CD4-positive, alpha-beta memory T cell (primary cell): ENCODE results near the gene DUSP21. TPM values are rescaled to one million over a fixed set of nuclear protein-coding genes. Genes with fewer than 3 reads are reported as not detected.

Experiments
- CTCF ChIA-PET: fragments of 350-600 bp; sonication (Branson Sonifier 250); formaldehyde crosslinking; loops from one replicate; lab custom pipeline; 2021; ENCODE audit warnings: inconsistent platforms; ENCODE audit not compliant: partially characterized antibody; lab: Charles Lee
- POLR2A ChIA-PET: fragments of 350-600 bp; sonication (Branson Sonifier 250); formaldehyde crosslinking; loops from one replicate; lab custom pipeline; 2021; ENCODE audit not compliant: partially characterized antibody; lab: Charles Lee
- DNase-seq, 5 donors: peaks; one replicate each; pipeline versions ENCODE4 v3.0.0 to v3.0.0-alpha.2; 2020 to 2022; ENCODE audit warnings: mixed read lengths in 1 of 5
- H3K27ac ChIP-seq: one replicate; pipeline ENCODE4 v1.7.0; 2013; ENCODE audit warnings: low read depth, low read length
- H3K27me3 ChIP-seq: 2 replicates; pipeline ENCODE4 v1.7.0; 2013; ENCODE audit warnings: mild to moderate bottlenecking, low read length, moderate library complexity; ENCODE audit not compliant: insufficient read depth
- H3K36me3 ChIP-seq: 2 replicates; pipeline ENCODE4 v1.7.0; 2013; ENCODE audit warnings: mild to moderate bottlenecking, low read length, moderate library complexity; ENCODE audit not compliant: insufficient read depth
- H3K4me1 ChIP-seq: 2 replicates; pipeline ENCODE4 v1.7.0; 2013; ENCODE audit warnings: mild to moderate bottlenecking, low read length, moderate library complexity; ENCODE audit not compliant: insufficient read depth
- H3K4me3 ChIP-seq, 2 donors: one replicate each; pipeline ENCODE4 v1.7.0; 2013; ENCODE audit warnings: low read length in 2 of 2, mild to moderate bottlenecking in 1 of 2
- H3K9me3 ChIP-seq, 2 donors: one replicate each; pipeline ENCODE4 v1.7.0; 2013; ENCODE audit warnings: low read length in 2 of 2, control low read depth in 1 of 2; ENCODE audit not compliant: control insufficient read depth in 1 of 2
- H3K27ac Mint-ChIP-seq, 7 donors: one replicate each; pipeline ENCODE4 v1.8.0; 2020 to 2021; ENCODE audit warnings: mixed read lengths in 7 of 7, mild to moderate bottlenecking in 6 of 7, inconsistent platforms in 3 of 7, moderate library complexity in 3 of 7
- H3K27me3 Mint-ChIP-seq, 2 donors: one replicate each; pipeline ENCODE4 v1.8.0; 2020 to 2021; ENCODE audit warnings: mixed read lengths in 2 of 2
- H3K36me3 Mint-ChIP-seq, 2 donors: one replicate each; pipeline ENCODE4 v1.8.0; 2020 to 2021; ENCODE audit warnings: mixed read lengths in 2 of 2, inconsistent platforms in 1 of 2, mild to moderate bottlenecking in 1 of 2
- H3K4me1 Mint-ChIP-seq, 4 donors: one replicate each; pipeline ENCODE4 v1.8.0; 2020 to 2021; ENCODE audit warnings: mixed read lengths in 4 of 4, mild to moderate bottlenecking in 1 of 4
- H3K4me3 Mint-ChIP-seq, 8 donors: one replicate each; pipeline ENCODE4 v1.8.0; 2020 to 2021; ENCODE audit warnings: mixed read lengths in 8 of 8, mild to moderate bottlenecking in 7 of 8, moderate library complexity in 6 of 8, inconsistent platforms in 3 of 8
- H3K9me3 Mint-ChIP-seq, 8 donors: one replicate each; pipeline ENCODE4 v1.8.0; 2020 to 2021; ENCODE audit warnings: mixed read lengths in 8 of 8, mild to moderate bottlenecking in 5 of 8, inconsistent platforms in 3 of 8, moderate library complexity in 1 of 8
- intact Hi-C: fragments of 100-400 bp; cut with micrococcal nuclease; formaldehyde crosslinking; loops from one replicate; pipeline ENCODE4 v1.15.1; 2023
- polyA plus RNA-seq, 2 donors: library from polyadenylated mRNA; unstranded; fragments of 300-500 nt; fragmentation: Illumina TruSeq; gene quantifications; one replicate each; pipeline ENCODE4 v1.2.3, GENCODE V29; 2021
- total RNA-seq, 2 experiments: library from RNA; stranded (reverse); gene quantifications; one replicate each; pipeline ENCODE4 v1.2.3, GENCODE V29; 2021

The DUSP21 gene
- not detected for total RNA-seq
- polyA plus RNA-seq = not detected

DNA sequence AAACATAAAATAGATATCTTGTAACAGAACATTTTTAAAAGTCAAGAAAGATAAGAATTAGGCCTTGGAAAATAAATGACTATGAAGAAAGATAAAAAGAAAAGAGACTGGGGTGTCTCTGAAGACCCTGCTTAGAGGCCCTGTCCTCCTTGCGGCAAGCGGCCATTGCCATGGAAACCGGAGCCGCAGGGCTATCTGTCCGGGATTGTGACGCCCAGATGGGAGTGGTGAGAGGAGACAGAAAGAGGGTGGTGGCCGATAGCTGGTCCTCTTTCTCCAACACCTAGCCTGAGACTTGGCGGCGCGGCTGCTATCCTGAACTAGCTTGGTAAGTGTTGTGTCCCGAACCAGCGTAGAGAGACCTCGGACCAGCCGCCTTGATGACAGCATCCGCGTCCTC is at the start of gene DUSP21:
Gene DUSP21, plus strand, starts transcription at position 269 of the 400 bp plus-strand sequence. Its CDS starts 112 bp downstream, at position 381.
- H3K9me3 Mint-ChIP-seq = peaks cover 0 to 5% (median 0%) of the 10 kb centered on the region in 8 donors
- ChIA-PET CTCF (no interaction called here), POLR2A (no interaction called here)
- H3K4me1 Mint-ChIP-seq = no peaks in the 10 kb centered on the region
- Histone ChIP-seq H3K27me3 (no peaks in the 10 kb centered on the region), H3K9me3 (no peaks in the 10 kb centered on the region), H3K27ac (no peak within 1 kb of the TSS), H3K4me3 (no peak within 1 kb of the TSS), H3K36me3 (no peaks in the 10 kb centered on the region), H3K4me1 (no peaks in the 10 kb centered on the region)
- no peak within 1 kb of the TSS for H3K27ac Mint-ChIP-seq
- no peaks in the 10 kb centered on the region for H3K27me3 Mint-ChIP-seq
- intact Hi-C loops = no loop called here
- DNase-seq = no peak
- H3K4me3 Mint-ChIP-seq = no peak within 1 kb of the TSS
- H3K36me3 Mint-ChIP-seq = no peaks in the 10 kb centered on the region

DNA sequence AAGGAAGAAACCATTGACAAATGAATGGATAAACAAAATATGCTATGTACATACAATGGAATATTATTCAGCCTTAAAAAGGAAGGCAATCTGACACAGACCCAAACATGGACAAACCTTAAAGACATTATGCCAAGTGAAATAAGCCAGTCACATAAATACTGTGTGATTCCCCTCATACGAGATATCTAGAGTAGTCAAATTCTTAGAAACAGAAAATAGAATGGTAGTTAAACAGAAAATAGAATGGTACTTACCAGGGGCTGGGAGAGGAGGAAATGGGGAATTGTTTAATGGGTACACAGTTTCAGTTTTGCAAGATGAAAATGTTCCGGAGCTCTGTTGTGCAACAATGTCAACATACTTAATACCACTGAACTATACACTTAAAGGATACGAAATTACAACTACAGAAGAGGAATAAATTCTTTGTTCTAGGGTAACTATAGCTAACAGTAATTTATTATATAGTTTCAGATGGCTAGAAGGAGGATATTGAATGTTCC is 47.8 kb upstream of the DUSP21 start:
- Histone ChIP-seq H3K27me3 (no peaks in the 10 kb centered on the region), H3K4me3 (no peak overlapping the region), H3K4me1 (no peaks in the 10 kb centered on the region), H3K27ac (no peak overlapping the region), H3K9me3 (no peaks in the 10 kb centered on the region), H3K36me3 (no peaks in the 10 kb centered on the region)
- H3K36me3 Mint-ChIP-seq = no peaks in the 10 kb centered on the region
- H3K27me3 Mint-ChIP-seq = no peaks in the 10 kb centered on the region
- no peak for DNase-seq
- intact Hi-C loops = no loop called here
- H3K9me3 Mint-ChIP-seq = peaks cover 0 to 2% (median 0%) of the 10 kb centered on the region in 8 donors
- CTCF ChIA-PET = no interaction called here
- H3K27ac Mint-ChIP-seq = no peak overlapping the region
- POLR2A ChIA-PET = no interaction called here
- H3K4me1 Mint-ChIP-seq = no peaks in the 10 kb centered on the region
- no peak overlapping the region for H3K4me3 Mint-ChIP-seq

DNA sequence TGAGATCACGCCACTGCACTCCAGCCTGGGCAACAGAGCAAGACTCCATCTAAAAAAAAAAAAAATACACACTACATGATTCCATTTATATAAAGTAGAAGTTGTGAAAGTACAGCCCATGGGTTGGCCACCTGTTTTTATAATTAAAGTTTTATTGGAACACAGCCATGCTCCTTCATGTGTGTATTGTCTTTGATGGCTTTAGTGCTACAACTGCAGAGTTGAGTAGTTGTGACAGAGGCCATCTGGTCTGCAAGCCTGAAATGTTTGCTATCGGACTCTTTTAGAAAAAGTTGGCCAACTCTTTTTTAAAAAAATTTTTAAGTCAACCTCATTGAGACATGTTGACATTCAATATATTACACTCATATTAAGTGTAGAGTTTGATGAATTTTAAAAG is 41.2 kb upstream of the DUSP21 start:
- ChIA-PET POLR2A (no interaction called here), CTCF (no interaction called here)
- Histone ChIP-seq H3K4me1 (no peaks in the 10 kb centered on the region), H3K9me3 (no peaks in the 10 kb centered on the region), H3K27ac (no peak overlapping the region), H3K4me3 (no peak overlapping the region), H3K27me3 (no peaks in the 10 kb centered on the region), H3K36me3 (no peaks in the 10 kb centered on the region)
- DNase-seq = no peak
- Mint-ChIP-seq H3K9me3 (peaks cover 0 to 2% (median 0%) of the 10 kb centered on the region in 8 donors), H3K27me3 (no peaks in the 10 kb centered on the region), H3K27ac (no peak overlapping the region), H3K4me1 (no peaks in the 10 kb centered on the region), H3K36me3 (no peaks in the 10 kb centered on the region), H3K4me3 (no peak overlapping the region)
- intact Hi-C loops = no loop called here

DNA sequence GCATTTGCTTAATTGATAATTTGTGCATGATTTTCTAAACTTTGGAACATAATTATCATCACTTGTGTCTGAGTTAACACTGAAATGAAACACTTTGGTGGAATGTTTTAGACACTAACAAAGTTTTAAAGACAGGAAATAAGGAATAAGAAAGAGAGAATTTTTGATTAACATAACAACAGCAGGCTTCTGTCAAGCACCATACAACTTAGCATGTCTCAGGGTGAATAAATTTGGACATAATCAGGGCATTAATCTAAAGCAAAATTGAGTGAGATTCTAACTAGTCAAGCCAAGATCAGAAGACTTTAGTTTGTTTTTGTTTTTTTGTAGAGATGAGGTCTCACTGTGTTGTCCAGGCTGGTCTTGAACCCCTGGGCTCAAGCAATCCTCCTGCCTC is 28.1 kb upstream of the DUSP21 start:
- Histone ChIP-seq H3K4me1 (no peaks in the 10 kb centered on the region), H3K4me3 (no peak overlapping the region), H3K27ac (no peak overlapping the region), H3K9me3 (no peaks in the 10 kb centered on the region), H3K27me3 (no peaks in the 10 kb centered on the region), H3K36me3 (no peaks in the 10 kb centered on the region)
- intact Hi-C loops = no loop called here
- CTCF ChIA-PET = no interaction called here
- Mint-ChIP-seq H3K4me3 (no peak overlapping the region), H3K27ac (no peak overlapping the region), H3K36me3 (no peaks in the 10 kb centered on the region), H3K27me3 (peaks cover 0 to 3% of the 10 kb centered on the region in 2 donors), H3K9me3 (peaks cover 0 to 6% (median 0%) of the 10 kb centered on the region in 8 donors), H3K4me1 (no peaks in the 10 kb centered on the region)
- DNase-seq = no peak
- POLR2A ChIA-PET = no interaction called here

DNA sequence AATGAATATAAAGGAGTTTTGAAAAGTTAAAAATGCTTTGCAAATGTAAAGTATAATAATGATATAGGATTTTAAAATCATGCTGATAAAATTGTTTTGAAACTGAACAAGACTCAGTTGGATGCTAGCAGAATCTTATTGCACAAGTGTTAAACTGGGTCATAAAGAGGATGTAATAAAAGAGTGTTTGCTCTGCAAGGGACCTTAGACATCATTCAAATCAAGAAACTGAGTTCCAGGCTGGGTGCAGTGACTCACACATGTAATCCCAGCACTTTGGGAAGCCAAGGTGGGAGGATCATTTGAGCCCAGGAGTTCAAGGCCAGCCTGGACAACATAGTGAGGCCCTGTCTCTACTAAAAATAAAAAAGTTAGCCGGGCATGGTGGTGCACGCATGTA is 27.5 kb upstream of the DUSP21 start:
- H3K4me1 ChIP-seq = no peaks in the 10 kb centered on the region
- Mint-ChIP-seq H3K4me3 (no peak overlapping the region), H3K27me3 (peaks cover 0 to 3% of the 10 kb centered on the region in 2 donors), H3K4me1 (no peaks in the 10 kb centered on the region), H3K36me3 (no peaks in the 10 kb centered on the region), H3K27ac (no peak overlapping the region), H3K9me3 (peaks cover 0 to 6% (median 0%) of the 10 kb centered on the region in 8 donors)
- no peak for DNase-seq
- H3K36me3 ChIP-seq = no peaks in the 10 kb centered on the region
- H3K4me3 ChIP-seq = no peak overlapping the region
- no peak overlapping the region for H3K27ac ChIP-seq
- intact Hi-C loops = no loop called here
- H3K9me3 ChIP-seq = no peaks in the 10 kb centered on the region
- ChIA-PET POLR2A (no interaction called here), CTCF (no interaction called here)
- no peaks in the 10 kb centered on the region for H3K27me3 ChIP-seq

DNA sequence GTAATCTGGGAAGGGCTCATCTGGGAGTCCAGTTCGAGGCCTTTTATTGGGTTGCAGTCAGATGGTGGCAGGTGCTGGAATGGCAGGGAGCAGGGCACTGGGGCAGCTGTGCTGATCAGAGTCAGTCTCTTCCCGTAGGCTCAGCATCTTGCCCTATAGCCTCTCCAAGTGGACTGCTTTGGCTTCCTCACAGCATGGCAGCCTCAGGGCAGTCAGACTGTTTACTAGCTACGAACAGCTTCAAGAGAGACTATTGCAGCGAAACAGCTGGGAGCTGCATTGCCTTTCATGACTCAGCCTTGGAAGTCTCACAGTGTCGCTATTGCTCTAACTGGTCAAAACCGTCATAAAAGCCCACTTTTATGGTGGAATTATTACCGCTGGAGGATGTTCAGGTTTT is 26.8 kb upstream of the DUSP21 start:
- Mint-ChIP-seq H3K4me1 (no peaks in the 10 kb centered on the region), H3K9me3 (peaks cover 0 to 6% (median under 1%) of the 10 kb centered on the region in 8 donors), H3K4me3 (no peak overlapping the region), H3K27ac (no peak overlapping the region), H3K36me3 (no peaks in the 10 kb centered on the region), H3K27me3 (peaks cover 0 to 3% of the 10 kb centered on the region in 2 donors)
- no peak overlapping the region for H3K4me3 ChIP-seq
- no peaks in the 10 kb centered on the region for H3K27me3 ChIP-seq
- no peaks in the 10 kb centered on the region for H3K36me3 ChIP-seq
- CTCF ChIA-PET = no interaction called here
- no peaks in the 10 kb centered on the region for H3K9me3 ChIP-seq
- POLR2A ChIA-PET = no interaction called here
- no peak overlapping the region for H3K27ac ChIP-seq
- no peak for DNase-seq
- no peaks in the 10 kb centered on the region for H3K4me1 ChIP-seq
- intact Hi-C loops = no loop called here

DNA sequence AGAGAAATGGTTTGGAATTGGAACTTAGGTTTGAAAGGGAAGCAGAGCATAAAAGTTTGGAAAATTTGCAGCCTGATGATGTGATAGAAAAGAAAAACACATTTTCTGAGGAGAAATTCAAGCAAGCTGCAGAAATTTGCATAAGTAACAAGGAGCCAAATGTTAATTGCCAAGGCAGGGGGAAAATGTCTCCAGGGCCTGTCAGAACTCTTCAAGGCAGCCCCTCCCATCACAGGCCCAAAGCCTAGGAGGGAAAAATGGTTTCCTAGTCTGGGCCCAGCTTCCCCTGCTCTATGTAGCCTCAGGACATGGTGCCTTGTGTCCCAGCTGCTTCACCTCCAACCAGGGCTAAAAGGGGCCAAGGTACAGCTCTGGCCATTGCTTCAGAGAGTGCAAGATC is 21.2 kb upstream of the DUSP21 start:
- H3K27me3 ChIP-seq = no peaks in the 10 kb centered on the region
- POLR2A ChIA-PET = interaction anchor here (0.6 kb wide), 1 partner anchor 69 kb away, joined by 4 read pairs; no protein-coding TSS in a partner anchor
- no peaks in the 10 kb centered on the region for H3K4me1 ChIP-seq
- Mint-ChIP-seq H3K4me3 (no peak overlapping the region), H3K4me1 (no peaks in the 10 kb centered on the region), H3K27me3 (no peaks in the 10 kb centered on the region), H3K27ac (no peak overlapping the region), H3K9me3 (peaks cover 0 to 3% (median 0%) of the 10 kb centered on the region in 8 donors), H3K36me3 (no peaks in the 10 kb centered on the region)
- intact Hi-C loops = no loop called here
- DNase-seq = no peak
- no peak overlapping the region for H3K27ac ChIP-seq
- H3K4me3 ChIP-seq = no peak overlapping the region
- no peaks in the 10 kb centered on the region for H3K36me3 ChIP-seq
- CTCF ChIA-PET = no interaction called here
- no peaks in the 10 kb centered on the region for H3K9me3 ChIP-seq
